GM19324 (cell line): Measurements from ENCODE around the gene CSMD2.

Experiments
- ATAC-seq: cut with Tn5 transposase; IDR thresholded peaks from one replicate; pipeline ENCODE4 v1.9.1; 2021; ENCODE audit warnings: mild to moderate bottlenecking, moderate library complexity; ENCODE audit not compliant: unreplicated experiment, low FRiP score

The CSMD2 gene

DNA sequence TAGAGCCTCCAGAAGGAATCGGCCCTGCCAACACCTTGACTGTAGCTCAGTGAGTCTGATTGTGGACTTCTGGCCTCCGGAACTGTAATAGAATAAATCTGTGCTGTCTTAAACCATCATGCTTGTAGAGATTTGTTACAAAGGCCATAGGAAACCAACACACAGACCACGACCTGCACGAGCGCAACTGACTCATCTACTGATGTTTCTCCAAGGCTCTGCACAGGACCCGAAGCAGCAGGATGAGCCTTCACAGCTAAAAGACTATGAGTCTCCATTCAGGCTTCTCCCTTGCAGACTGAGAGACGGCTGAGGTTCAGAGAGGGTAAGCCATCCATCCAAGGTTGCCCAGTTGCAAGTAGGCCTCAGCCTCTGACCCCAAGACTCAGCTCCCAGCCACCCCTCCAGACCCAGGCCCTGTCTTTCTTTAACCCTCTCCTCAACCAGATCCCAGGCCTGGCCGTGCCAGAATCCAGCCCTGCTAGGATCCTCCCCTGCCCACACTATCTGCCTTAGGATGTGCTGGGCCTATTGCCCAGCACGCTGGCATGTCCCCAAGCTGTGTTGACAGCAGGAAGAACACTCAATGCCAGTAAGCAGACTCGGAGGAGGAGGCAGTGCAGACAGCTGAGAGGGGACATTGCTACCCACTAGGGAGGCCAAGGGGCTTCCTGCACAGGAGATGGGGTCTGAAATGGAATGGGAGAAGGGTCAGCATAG is 192.2 kb downstream of the CSMD2 start:
- ATAC-seq, result no peak

DNA sequence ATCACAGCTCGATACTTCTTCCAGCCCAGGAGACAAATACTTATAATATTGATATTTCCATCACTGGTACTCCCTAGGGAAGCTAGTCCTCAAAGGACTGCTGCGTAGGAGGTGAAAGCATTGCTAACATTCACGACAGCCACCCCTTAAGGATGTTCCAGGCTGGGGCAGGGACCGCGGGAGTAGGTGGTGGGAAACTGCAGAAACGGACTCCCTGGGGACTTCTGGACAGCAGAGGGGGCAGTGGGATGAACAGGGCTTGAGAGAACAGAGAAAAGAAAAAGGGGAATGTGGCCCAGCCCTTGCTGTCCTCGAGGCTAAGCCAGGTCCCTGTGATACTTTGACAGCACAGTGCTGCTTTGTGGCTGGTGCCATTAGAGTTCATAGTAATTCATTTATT is 193.1 kb downstream of the CSMD2 start:
- ATAC-seq, result no peak

GRCh38 chr1:33971018-33971710 is 193.9 kb downstream of the CSMD2 start:
- no peak for ATAC-seq

GRCh38 chr1:33970148-33970825 is 194.7 kb downstream of the CSMD2 start:
- no peak for ATAC-seq

DNA sequence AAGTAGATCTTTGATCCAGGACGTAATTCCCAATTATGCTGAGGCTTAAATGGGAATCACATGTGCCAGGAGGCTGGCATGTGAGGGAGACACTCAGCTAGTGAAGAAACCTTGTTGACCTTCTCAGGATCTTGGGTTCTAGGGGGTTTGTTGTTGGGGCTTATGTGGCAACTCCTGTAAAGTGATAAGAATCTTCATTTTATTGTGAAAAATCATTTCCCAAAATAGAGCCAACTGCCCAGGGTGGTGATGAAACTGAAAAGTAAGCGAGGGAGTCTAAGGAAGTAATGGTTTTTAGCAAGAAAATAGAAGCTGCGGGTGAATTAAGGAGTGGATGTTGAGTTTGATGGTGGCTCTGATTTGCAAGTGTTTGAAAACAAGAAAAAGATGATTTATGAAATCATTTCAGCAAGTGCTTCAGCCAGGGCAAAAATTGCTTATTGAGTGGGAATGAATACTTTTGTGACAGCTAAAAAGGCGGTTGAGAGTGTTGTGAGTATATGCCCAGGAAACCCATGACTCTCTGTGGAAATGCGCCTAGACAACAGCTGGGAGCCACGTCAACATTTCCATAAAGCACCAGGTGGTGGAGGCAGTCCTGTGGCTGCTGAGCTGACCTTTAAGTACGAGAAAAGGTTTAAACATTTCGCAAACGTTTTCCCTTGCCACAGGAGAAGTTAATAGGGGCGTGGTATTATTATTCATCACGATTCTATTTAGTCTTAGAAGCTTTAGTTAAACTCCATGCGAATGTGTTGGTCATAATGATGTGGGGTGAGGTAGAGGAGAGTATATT is 198.5 kb downstream of the CSMD2 start:
- no peak for ATAC-seq

DNA sequence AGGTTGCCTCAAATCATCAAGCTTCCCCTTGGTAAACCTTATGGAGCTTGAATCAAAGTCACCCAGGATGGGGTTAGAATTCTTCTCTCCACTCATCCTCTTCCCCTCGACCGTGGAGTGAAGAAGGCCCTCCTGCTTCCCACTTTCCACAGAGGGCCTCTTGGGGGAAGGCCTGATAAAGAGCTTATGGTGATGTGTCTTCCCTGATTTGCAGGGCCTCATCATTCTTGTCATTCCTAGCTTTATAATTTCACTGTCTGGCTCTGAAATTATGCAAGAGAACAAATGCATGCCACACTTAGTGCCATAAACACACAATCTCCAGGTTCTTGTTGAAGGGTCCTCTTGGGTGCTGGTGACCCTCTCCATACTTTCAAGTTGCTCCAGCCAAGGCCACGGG is 199.9 kb downstream of the CSMD2 start:
- no peak for ATAC-seq

GRCh38 chr1:33962061-33962460 is 203.0 kb downstream of the CSMD2 start:
- ATAC-seq, result no peak

DNA sequence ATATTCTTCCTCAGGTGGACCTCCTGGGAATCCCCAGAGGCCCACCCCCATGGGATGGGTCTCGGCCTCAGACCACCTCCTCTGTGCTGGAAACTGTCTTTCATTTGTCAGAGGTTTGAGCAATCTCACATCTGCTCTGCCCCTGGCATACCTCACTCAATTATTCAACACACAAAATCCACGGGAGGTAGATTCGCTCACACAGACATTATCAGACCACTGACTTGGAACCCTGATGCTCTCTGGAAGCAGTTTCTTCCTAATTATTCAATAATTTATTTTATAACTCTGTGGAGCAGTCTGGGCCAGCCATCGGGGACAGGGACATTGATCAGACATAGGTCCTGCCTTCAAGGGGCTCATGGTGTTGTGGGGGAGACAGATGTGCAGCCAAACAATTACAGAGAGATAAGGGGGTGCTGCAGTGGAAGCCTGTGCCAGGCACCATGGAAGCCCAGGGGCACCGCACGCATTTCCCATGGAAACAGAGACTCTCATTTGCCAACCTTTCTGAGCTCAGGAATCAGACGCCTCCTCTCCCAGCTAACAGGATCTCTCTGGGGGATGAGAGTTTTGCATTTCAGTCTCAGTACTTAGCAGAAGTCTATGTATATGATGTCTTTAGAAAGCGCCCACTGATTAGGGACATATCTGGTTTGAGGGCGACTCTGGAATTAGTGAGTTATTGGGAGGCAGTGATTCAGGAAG is 204.7 kb downstream of the CSMD2 start:
- no peak for ATAC-seq

- no peak for ATAC-seq
Observed at GRCh38 chr1:33957854-33958253, 207.2 kb downstream of the CSMD2 start.

- ATAC-seq, result no peak
Observed at GRCh38 chr1:33955096-33955495, 209.9 kb downstream of the CSMD2 start.

DNA sequence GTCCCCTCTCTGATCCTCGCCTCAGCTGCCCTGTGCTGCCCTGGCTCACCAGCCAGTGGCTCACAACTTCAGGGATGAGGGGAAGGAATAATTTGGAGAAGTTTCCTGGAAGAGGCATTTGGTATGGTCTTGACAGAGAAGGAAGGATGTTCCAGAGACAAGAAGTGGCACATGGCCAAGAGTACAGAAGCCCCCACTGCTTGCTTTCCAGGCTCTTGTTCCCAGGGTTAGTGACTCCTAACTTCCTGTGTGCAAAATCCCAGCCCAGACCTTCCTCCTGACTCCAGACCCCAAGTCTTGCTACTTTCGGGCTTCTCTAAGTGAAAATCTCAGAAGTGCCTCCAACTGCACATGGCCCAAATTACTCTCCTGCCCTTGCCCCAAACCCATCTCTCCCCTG is 215.5 kb downstream of the CSMD2 start:
- no peak for ATAC-seq

- ATAC-seq, result no peak
Observed at GRCh38 chr1:33948291-33948690, 216.7 kb downstream of the CSMD2 start.

DNA sequence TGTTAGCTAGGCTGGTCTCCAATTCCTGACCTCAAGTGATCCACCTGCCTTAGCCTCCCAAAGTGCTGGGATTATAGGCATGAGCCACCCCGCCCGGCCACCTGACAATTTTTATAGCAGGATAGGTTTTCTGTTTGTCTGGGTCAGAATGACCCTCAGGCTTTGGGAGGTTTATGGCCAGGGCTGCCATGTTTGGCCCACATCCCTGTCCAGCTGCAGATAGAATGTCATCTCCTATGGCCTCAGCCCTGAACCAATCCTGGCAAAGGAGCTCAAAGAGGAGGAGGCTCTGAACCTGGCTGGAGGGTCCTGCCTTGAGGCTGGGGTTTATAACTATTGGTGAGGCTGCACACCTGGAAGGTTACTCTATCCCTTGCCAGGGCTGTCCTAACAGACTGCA is 218.2 kb downstream of the CSMD2 start:
- ATAC-seq, result no peak

DNA sequence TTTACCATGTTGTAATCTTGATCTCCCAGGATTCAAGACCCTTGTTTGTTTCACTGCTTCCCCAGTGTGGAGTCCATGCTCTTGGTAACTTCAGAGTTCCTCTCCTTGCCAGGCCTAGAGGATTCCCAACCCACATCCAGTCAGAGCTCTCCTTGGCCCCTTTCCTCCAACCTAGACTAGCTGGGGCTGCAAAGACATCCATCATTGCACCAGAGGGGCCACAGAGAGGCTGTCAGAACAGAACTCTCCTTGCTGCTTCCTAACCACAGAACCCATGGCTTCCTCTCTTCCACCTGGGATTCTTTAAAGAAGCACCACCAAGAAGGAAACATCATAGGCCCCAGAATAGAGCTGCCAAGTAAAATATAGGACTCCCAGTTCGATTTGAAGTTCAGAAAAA is 220.2 kb downstream of the CSMD2 start:
- no peak for ATAC-seq

- no peak for ATAC-seq
Observed at GRCh38 chr1:33943978-33944377, 221.1 kb downstream of the CSMD2 start.

GRCh38 chr1:33932871-33933270 is 232.2 kb downstream of the CSMD2 start:
- no peak for ATAC-seq

DNA sequence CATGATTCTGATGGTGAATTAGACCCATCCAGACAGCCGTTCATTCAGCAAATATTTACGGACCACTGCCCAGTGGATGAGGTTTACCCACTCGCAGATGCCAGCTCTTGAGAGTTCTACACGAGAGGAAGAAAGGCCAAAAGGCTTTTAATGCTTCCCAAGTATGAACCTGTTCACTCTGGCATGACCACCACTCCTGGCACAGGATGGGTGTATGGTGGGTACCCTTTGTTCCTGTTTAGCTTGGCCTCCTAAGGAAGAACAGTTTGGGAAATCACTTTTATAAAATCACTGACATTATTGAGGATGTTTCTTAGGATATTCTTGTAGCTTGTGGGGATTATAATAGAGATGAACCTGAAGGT is 233.9 kb downstream of the CSMD2 start:
- no peak for ATAC-seq

GRCh38 chr1:33930346-33931110 is 234.5 kb downstream of the CSMD2 start:
- ATAC-seq, result no peak

GRCh38 chr1:33928251-33928650 is 236.8 kb downstream of the CSMD2 start:
- ATAC-seq, result no peak

DNA sequence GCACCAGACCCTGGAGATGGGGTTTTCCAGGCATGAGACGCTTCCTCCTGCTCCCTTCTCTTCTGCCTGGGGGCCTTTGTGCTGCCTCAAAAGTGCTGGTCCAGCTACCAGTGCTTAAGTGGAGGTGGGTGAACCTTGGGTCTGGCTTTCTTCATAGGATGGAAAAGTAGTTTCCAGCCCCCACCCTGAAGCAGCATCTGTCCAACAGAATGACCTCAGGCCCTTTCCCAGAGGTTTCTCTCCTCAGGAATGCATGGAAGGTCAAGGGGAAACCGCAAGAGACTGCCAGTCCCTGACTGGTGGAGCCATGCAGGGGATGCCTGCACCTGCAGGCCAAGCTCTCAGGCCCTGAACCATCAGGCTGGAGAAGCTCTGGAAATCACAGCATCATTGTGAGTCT is 237.3 kb downstream of the CSMD2 start:
- no peak for ATAC-seq
